Lung (tissue), 12 donors: ENCODE measurements around the gene AP3S2. TPM values are rescaled to one million over a fixed set of nuclear protein-coding genes. Genes with fewer than 3 reads are reported as not detected.

Experiments
- ATAC-seq: fragments of 200-7000 bp; cut with Tn5 transposase; one replicate; pipeline ENCODE4 v1.9.1; 2020; ENCODE audit warnings: moderate number of reproducible peaks; ENCODE audit not compliant: insufficient read depth, low FRiP score
- DNase-seq, 3 donors: peaks; one replicate each; pipeline ENCODE4 v3.0.0-alpha.2; 2013 to 2017
- H3K27ac ChIP-seq, 2 donors: one replicate each; pipeline ENCODE4 v1.5.1; 2013; ENCODE audit warnings: mild to moderate bottlenecking in 2 of 2, moderate library complexity in 2 of 2, control low read depth in 1 of 2, inconsistent platforms in 1 of 2, low read depth in 1 of 2, low read length in 1 of 2
- H3K27me3 ChIP-seq, 3 donors: one replicate each; pipeline ENCODE4 v1.5.1; 2013; ENCODE audit warnings: low read length in 2 of 3; ENCODE audit not compliant: control insufficient read depth in 3 of 3, insufficient read depth in 3 of 3
- H3K36me3 ChIP-seq, 4 donors: one replicate each; pipeline ENCODE4 v1.5.1; 2013; ENCODE audit warnings: low read length in 4 of 4, mild to moderate bottlenecking in 1 of 4, moderate library complexity in 1 of 4; ENCODE audit not compliant: control insufficient read depth in 4 of 4, insufficient read depth in 4 of 4
- H3K4me1 ChIP-seq, 5 donors: one replicate each; pipeline ENCODE4 v1.5.1; 2013; ENCODE audit warnings: low read length in 5 of 5, mild to moderate bottlenecking in 2 of 5, moderate library complexity in 1 of 5; ENCODE audit not compliant: control insufficient read depth in 5 of 5, insufficient read depth in 5 of 5
- H3K4me3 ChIP-seq: one replicate; pipeline ENCODE4 v1.5.1; 2013; ENCODE audit warnings: mild to moderate bottlenecking, control low read depth, moderate library complexity
- H3K9ac ChIP-seq, 2 donors: one replicate each; pipeline ENCODE4 v1.5.1; 2013; ENCODE audit warnings: low read length in 2 of 2, control low read depth in 1 of 2; ENCODE audit not compliant: insufficient read depth in 1 of 2
- H3K9me3 ChIP-seq, 4 donors: one replicate each; pipeline ENCODE4 v1.5.1; 2013; ENCODE audit warnings: low read length in 3 of 4, mild to moderate bottlenecking in 1 of 4, moderate library complexity in 1 of 4; ENCODE audit not compliant: control insufficient read depth in 4 of 4, insufficient read depth in 3 of 4
- CTCF ChIP-seq: IDR thresholded peaks from 2 replicates; pipeline ENCODE4 v1.5.1; 2012; ENCODE audit warnings: mild to moderate bottlenecking; ENCODE audit errors: control extremely low read depth, extremely low read depth
- WGBS, 2 donors: extraction: QIAGEN DNeasy Blood & Tissue Kit; methylation state at CpG; one replicate each; pipeline ENCODE4 v1.1.7; 2013; 5-methylcytosine and 5-hydroxymethylcytosine counted together
- polyA plus RNA-seq, 2 donors: library from polyadenylated mRNA; stranded (reverse); fragments of 200-250 nt; gene quantifications; one replicate each; pipeline ENCODE4 v1.2.1, GENCODE V29; 2013
- total RNA-seq, 2 donors: library from RNA; depleted of rRNA in 1 of 2; stranded (reverse); fragments of >200 nt in 1 of 2; gene quantifications; one replicate each; pipeline ENCODE4 v1.2.1, GENCODE V29; 2014 to 2021
- donor health status: control.
- donor health status: control.
- donor health status: Bipolar disorder and iron deficiency.
- donor health status: healthy.
- donor health status: DM: yes; HTN: yes; CAD: no.

AP3S2 gene
- total and polyA plus RNA-seq, 4 donors: 9.9 to 31.8 (median 25.9) TPM

GRCh38 chr15:89852342-89852995 is 41.3 kb downstream of the AP3S2 start:
- 97 to 98% methylated on average over 3 of the region's 3 CpGs for WGBS, 2 donors
- no peak for TF ChIP-seq CTCF
- H3K4me3 ChIP-seq: no peak overlapping the region
- H3K27ac ChIP-seq: no peak overlapping the region
- DNase-seq: no peak
- H3K27me3 ChIP-seq: no peaks in the 10 kb centered on the region
- H3K4me1 ChIP-seq: no peaks in the 10 kb centered on the region
- no peak overlapping the region for H3K9ac ChIP-seq
- peaks cover 3 to 9% (median 5%) of the 10 kb centered on the region in 4 donors for H3K36me3 ChIP-seq
- ATAC-seq: no peak
- no peaks in the 10 kb centered on the region for H3K9me3 ChIP-seq

DNA sequence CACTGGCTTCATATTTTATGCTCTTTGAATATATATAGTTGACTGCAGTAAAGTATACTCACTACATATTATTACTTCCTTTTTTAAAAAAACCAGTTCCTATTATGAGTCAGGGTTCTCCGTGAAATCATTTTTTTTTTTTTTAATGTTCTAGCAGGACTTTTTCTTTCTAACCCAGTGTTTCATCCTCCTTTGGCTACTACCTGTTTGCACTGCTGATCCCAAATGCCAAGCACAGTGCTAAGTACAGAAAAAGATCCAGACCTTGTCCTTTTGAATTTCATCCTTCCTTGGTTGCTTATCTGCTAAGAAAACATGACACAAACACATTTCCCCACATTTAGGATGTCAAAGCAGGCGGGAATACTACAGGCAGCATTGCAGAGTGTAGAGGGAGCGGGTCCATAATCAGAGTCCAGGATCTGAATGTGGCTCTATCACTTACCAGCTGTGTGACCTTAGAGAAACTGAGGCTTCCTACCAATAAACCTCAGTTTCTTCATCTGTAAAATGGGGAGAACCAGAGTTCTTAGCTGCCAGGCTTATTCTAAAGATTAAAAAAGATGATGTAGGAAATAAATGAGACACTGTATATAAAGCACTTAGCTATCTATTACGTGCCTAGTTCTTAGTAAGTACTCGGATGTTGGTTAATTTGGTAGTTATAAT is 42.0 kb downstream of the AP3S2 start:
- H3K9ac ChIP-seq: no peak overlapping the region
- no peak overlapping the region for H3K27ac ChIP-seq
- WGBS, 2 donors: 82 to 84% methylated on average over 5 of the region's 5 CpGs
- H3K9me3 ChIP-seq: no peaks in the 10 kb centered on the region
- DNase-seq (no peak), ATAC-seq (no peak)
- TF ChIP-seq CTCF: no peak
- H3K4me3 ChIP-seq: no peak overlapping the region
- H3K36me3 ChIP-seq: peaks cover 3 to 9% (median 6%) of the 10 kb centered on the region in 4 donors
- no peaks in the 10 kb centered on the region for H3K4me1 ChIP-seq
- no peaks in the 10 kb centered on the region for H3K27me3 ChIP-seq

GRCh38 chr15:89848970-89849292 is 44.9 kb downstream of the AP3S2 start:
- Histone ChIP-seq H3K27ac (no peak overlapping the region), H3K36me3 (peaks cover 3 to 11% (median 8%) of the 10 kb centered on the region in 4 donors), H3K9me3 (no peaks in the 10 kb centered on the region), H3K4me3 (no peak overlapping the region), H3K27me3 (no peaks in the 10 kb centered on the region), H3K4me1 (no peaks in the 10 kb centered on the region), H3K9ac (no peak overlapping the region)
- WGBS, 2 donors: 83 to 88% methylated on average over 2 of the region's 2 CpGs
- TF ChIP-seq CTCF: no peak
- ATAC-seq (no peak), DNase-seq (no peak)
